Stimulated activated CD4-positive, alpha-beta T cell treated with anti-CD3 and anti-CD28 coated beads, Interleukin-4, amount 100 ng/mL, for 48 hours (primary cell): Measurements from ENCODE around the gene RHBDD2.
"Not testable (repeated sequence)": the region's sequence is repeated elsewhere in the genome, so short reads cannot be mapped to it uniquely, and the experiment has no call there.

Experiments used
- DNase-seq, 2 donors: peaks; one replicate each; pipeline ENCODE4 v3.0.0-alpha.2; 2020; ENCODE audit warnings: low read depth in 2 of 2

Gene RHBDD2

GRCh38 chr7:75878769-75879611 lies at the start of gene RHBDD2:
TSS of gene RHBDD2 (plus strand) at chr7:75879034. CDS start at chr7:75879083, 49 bp downstream.
- peak; percentile 96 for DNase-seq

- DNase-seq = not testable (repeated sequence)
Measured at GRCh38 chr7:75829656-75830055, 49.2 kb upstream of the RHBDD2 start.

- DNase-seq = no peak
Measured at GRCh38 chr7:75830978-75831377, 47.9 kb upstream of the RHBDD2 start.

GRCh38 chr7:75833662-75834061 lies 45.2 kb upstream of the RHBDD2 start:
- not testable (repeated sequence) for DNase-seq

- DNase-seq = no peak
Measured at GRCh38 chr7:75835688-75836285, 43.0 kb upstream of the RHBDD2 start.

- DNase-seq = no peak
Measured at GRCh38 chr7:75836798-75837197, 42.0 kb upstream of the RHBDD2 start.

- not testable (repeated sequence) for DNase-seq
Measured at GRCh38 chr7:75838281-75838930, 40.4 kb upstream of the RHBDD2 start.

- DNase-seq = no peak
Measured at GRCh38 chr7:75840029-75840428, 38.8 kb upstream of the RHBDD2 start.

- peak; percentile 20 to 36 for DNase-seq
Measured at GRCh38 chr7:75842836-75843446, 35.9 kb upstream of the RHBDD2 start.

GRCh38 chr7:75843613-75844116 lies 35.2 kb upstream of the RHBDD2 start:
- DNase-seq = no peak

- DNase-seq = no peak
Measured at GRCh38 chr7:75844158-75844557, 34.7 kb upstream of the RHBDD2 start.

GRCh38 chr7:75845132-75845531 lies 33.7 kb upstream of the RHBDD2 start:
- DNase-seq = not testable (repeated sequence)

- DNase-seq = no peak
Measured at GRCh38 chr7:75847707-75848106, 31.1 kb upstream of the RHBDD2 start.

GRCh38 chr7:75849573-75849972 lies 29.3 kb upstream of the RHBDD2 start:
- no peak for DNase-seq

GRCh38 chr7:75850235-75850634 lies 28.6 kb upstream of the RHBDD2 start:
- DNase-seq = no peak

- DNase-seq = no peak
Measured at GRCh38 chr7:75854233-75854632, 24.6 kb upstream of the RHBDD2 start.

GRCh38 chr7:75854813-75855345 lies 24.0 kb upstream of the RHBDD2 start:
- DNase-seq = not testable (repeated sequence)

GRCh38 chr7:75856536-75856935 lies 22.3 kb upstream of the RHBDD2 start:
- no peak for DNase-seq

- DNase-seq = no peak
Measured at GRCh38 chr7:75858410-75858809, 20.4 kb upstream of the RHBDD2 start.

GRCh38 chr7:75861636-75862035 lies 17.2 kb upstream of the RHBDD2 start:
- no peak for DNase-seq

- DNase-seq = not testable (repeated sequence)
Measured at GRCh38 chr7:75864251-75864650, 14.6 kb upstream of the RHBDD2 start.

- DNase-seq = no peak
Measured at GRCh38 chr7:75866114-75866488, 12.7 kb upstream of the RHBDD2 start.
